Left hindlimb (tissue), 1 donor: ENCODE results near the gene KHDRBS2.

Experiments used
- DNase-seq: peaks from one replicate; pipeline ENCODE4 v3.0.0-alpha.2; 2018

The KHDRBS2 gene

GRCh38 chr6:62009445-62009844 is 276.6 kb downstream of the KHDRBS2 start:
- no peak for DNase-seq

GRCh38 chr6:61989616-61990015 is 296.4 kb downstream of the KHDRBS2 start:
- DNase-seq, result no peak

- DNase-seq, result no peak
These were observed 305.4 kb downstream of the KHDRBS2 start for GRCh38 chr6:61980622-61981021.

- DNase-seq, result no peak
These were observed 308.1 kb downstream of the KHDRBS2 start for GRCh38 chr6:61977947-61978346.

- DNase-seq, result no peak
These were observed 308.9 kb downstream of the KHDRBS2 start for GRCh38 chr6:61977099-61977498.

- no peak for DNase-seq
These were observed 326.8 kb downstream of the KHDRBS2 start for GRCh38 chr6:61959196-61959595.

GRCh38 chr6:61953851-61954250 is 332.2 kb downstream of the KHDRBS2 start:
- no peak for DNase-seq

GRCh38 chr6:61951586-61951985 is 334.4 kb downstream of the KHDRBS2 start:
- DNase-seq, result no peak

- DNase-seq, result no peak
These were observed 335.2 kb downstream of the KHDRBS2 start for GRCh38 chr6:61950811-61951210.

GRCh38 chr6:61949971-61950370 is 336.1 kb downstream of the KHDRBS2 start:
- no peak for DNase-seq

GRCh38 chr6:61949161-61949560 is 336.9 kb downstream of the KHDRBS2 start:
- no peak for DNase-seq

GRCh38 chr6:61947311-61947947 is 338.6 kb downstream of the KHDRBS2 start:
- no peak for DNase-seq

- no peak for DNase-seq
These were observed 345.1 kb downstream of the KHDRBS2 start for GRCh38 chr6:61940919-61941318.

- DNase-seq, result no peak
These were observed 350.7 kb downstream of the KHDRBS2 start for GRCh38 chr6:61935242-61935846.

GRCh38 chr6:61909486-61909885 is 376.5 kb downstream of the KHDRBS2 start:
- DNase-seq, result no peak

GRCh38 chr6:61901748-61902147 is 384.3 kb downstream of the KHDRBS2 start:
- no peak for DNase-seq

GRCh38 chr6:61894536-61894935 is 391.5 kb downstream of the KHDRBS2 start:
- no peak for DNase-seq

- no peak for DNase-seq
These were observed 398.6 kb downstream of the KHDRBS2 start for GRCh38 chr6:61887423-61887822.

- no peak for DNase-seq
These were observed 399.3 kb downstream of the KHDRBS2 start for GRCh38 chr6:61886608-61887259.

GRCh38 chr6:61869632-61870400 is 416.2 kb downstream of the KHDRBS2 start:
- DNase-seq, result no peak

GRCh38 chr6:61868507-61869080 is 417.4 kb downstream of the KHDRBS2 start:
- DNase-seq, result no peak

GRCh38 chr6:61867635-61868034 is 418.4 kb downstream of the KHDRBS2 start:
- no peak for DNase-seq

- no peak for DNase-seq
These were observed 428.5 kb downstream of the KHDRBS2 start for GRCh38 chr6:61857541-61857940.
